HCT116 (cell line): ENCODE data around the gene PROS1. TPM values are rescaled to one million over a fixed set of nuclear protein-coding genes. Genes with fewer than 3 reads are reported as not detected.
"Not testable (repeated sequence)": the region's sequence is repeated elsewhere in the genome, so short reads cannot be mapped to it uniquely, and the experiment has no call there.

ENCODE experiments used
- ATAC-seq: fragments of 200-7000 bp; cut with Tn5 transposase; 2 replicates; pipeline ENCODE4 v1.9.1; 2020; ENCODE audit warnings: mild to moderate bottlenecking, moderate library complexity
- BruUV-seq: library from RNA; stranded (reverse); fragments of 400-500 nt; replicated peaks from 2 replicates; lab custom pipeline; 2021; lab: Mats Ljungman, UMichigan
- CTCF ChIA-PET: fragments of 300-600 bp; sonication (Branson Sonifier 250); formaldehyde crosslinking; loops from one replicate; lab custom pipeline; 2021; ENCODE audit warnings: antibody characterized with exemption; lab: Charles Lee
- POLR2A ChIA-PET: fragments of 300-600, 350-600 bp; sonication (Branson Sonifier 250); formaldehyde crosslinking; loops from one replicate; lab custom pipeline; 2021; ENCODE audit warnings: antibody characterized with exemption; lab: Charles Lee
- RAD21 ChIA-PET, 2 experiments: fragments of 300-600 bp; sonication (Branson Sonifier 250); formaldehyde crosslinking; loops; one replicate each; lab custom pipeline; 2023; ENCODE audit warnings: low total read pairs in 2 of 2; ENCODE audit not compliant: uncharacterized antibody in 2 of 2, unreplicated experiment in 2 of 2, low non-redundant PET in 1 of 2; lab: Charles Lee
- DNase-seq: peaks from one replicate; pipeline ENCODE4 v3.0.0-alpha.2; 2010; ENCODE audit warnings: low read depth, low spot score
- H2AFZ ChIP-seq: fragments of 200-600 bp; shearing (Covaris generic), sonication (generic); 2 replicates; pipeline ENCODE4 v1.6.1; 2017; ENCODE audit warnings: low read depth, mixed run types, mixed read lengths, antibody characterized with exemption, low read length; ENCODE audit not compliant: poor library complexity, severe bottlenecking
- H3K27ac ChIP-seq: 2 replicates; pipeline ENCODE4 v1.5.1; 2012; ENCODE audit warnings: low read depth, low read length
- H3K27me3 ChIP-seq: fragments of 200-600 bp; sonication (generic); 2 replicates; pipeline ENCODE4 v1.6.1; 2016; ENCODE audit warnings: mixed run types, low read length, mixed read lengths; ENCODE audit not compliant: insufficient read depth
- H3K36me3 ChIP-seq, 2 experiments: fragments of 200-500 bp in 1 of 2; fragments of 200-600 bp in 1 of 2; sonication (Bioruptor generic) in 1 of 2; sonication (generic) in 1 of 2; 2 replicates each; pipeline versions ENCODE4 v1.5.1 to v1.6.1; 2014 to 2016; ENCODE audit warnings: low read length in 2 of 2, inconsistent platforms in 1 of 2, mixed read lengths in 1 of 2, mixed run types in 1 of 2; ENCODE audit not compliant: insufficient read depth in 2 of 2, control insufficient read depth in 1 of 2
- H3K4me1 ChIP-seq, 2 experiments: fragments of 200-600 bp in 1 of 2; sonication (generic) in 1 of 2; 2 replicates each; pipeline versions ENCODE4 v1.5.1 to v1.6.1; 2012 to 2017; ENCODE audit warnings: low read length in 2 of 2, inconsistent platforms in 1 of 2, mild to moderate bottlenecking in 1 of 2, mixed read lengths in 1 of 2, mixed run types in 1 of 2, moderate library complexity in 1 of 2; ENCODE audit not compliant: insufficient read depth in 2 of 2, control insufficient read depth in 1 of 2
- H3K4me2 ChIP-seq: fragments of 200-600 bp; sonication (generic); 2 replicates; pipeline ENCODE4 v1.6.1; 2017; ENCODE audit warnings: mixed run types, low read length, mixed read lengths
- H3K4me3 ChIP-seq, 2 experiments: fragments of 200-600 bp in 1 of 2; sonication (generic) in 1 of 2; replicated peaks in 1 of 2; 2 replicates each; pipeline ENCODE4 v1.5.1; 2011 to 2016; ENCODE audit warnings: low read length in 2 of 2, control low read depth in 1 of 2, low read depth in 1 of 2, mild to moderate bottlenecking in 1 of 2, mixed read lengths in 1 of 2, mixed run types in 1 of 2
- H3K79me2 ChIP-seq: fragments of 200-600 bp; sonication (generic); 2 replicates; pipeline ENCODE4 v1.6.1; 2017; ENCODE audit warnings: mild to moderate bottlenecking, mixed run types, low read length, moderate library complexity, mixed read lengths; ENCODE audit not compliant: insufficient read depth
- H3K9ac ChIP-seq: fragments of 200-600 bp; sonication (generic); 2 replicates; pipeline ENCODE4 v1.6.1; 2016; ENCODE audit warnings: low read length, mixed read lengths
- H3K9me2 ChIP-seq: fragments of 200-600 bp; sonication (generic), shearing (Covaris generic); 2 replicates; pipeline ENCODE4 v1.6.1; 2017; ENCODE audit warnings: mixed run types, mild to moderate bottlenecking, moderate library complexity; ENCODE audit not compliant: insufficient read depth
- H3K9me3 ChIP-seq, 2 experiments: fragments of 200-500 bp in 1 of 2; fragments of 200-600 bp in 1 of 2; sonication (Bioruptor generic) in 1 of 2; sonication (generic) in 1 of 2; 2 replicates each; pipeline ENCODE4 v1.6.1; 2014 to 2017; ENCODE audit warnings: low read length in 2 of 2, mixed read lengths in 2 of 2, inconsistent platforms in 1 of 2, low read depth in 1 of 2, mild to moderate bottlenecking in 1 of 2, mixed run types in 1 of 2, moderate library complexity in 1 of 2; ENCODE audit not compliant: control insufficient read depth in 1 of 2, insufficient read depth in 1 of 2
- H4K20me1 ChIP-seq: fragments of 200-600 bp; sonication (generic), shearing (Covaris generic); 2 replicates; pipeline ENCODE4 v1.6.1; 2017; ENCODE audit warnings: mixed run types, mild to moderate bottlenecking, moderate library complexity; ENCODE audit not compliant: insufficient read depth
- CBX3 ChIP-seq: IDR thresholded peaks from 2 replicates; pipeline ENCODE4 v1.6.1; 2012; ENCODE audit warnings: low read depth
- ELF1 ChIP-seq: IDR thresholded peaks from 2 replicates; pipeline ENCODE4 v1.6.1; 2012; ENCODE audit warnings: low read depth, borderline replicate concordance
- EZH2 ChIP-seq: fragments of 200-600 bp; sonication (generic); IDR thresholded peaks from 2 replicates; pipeline ENCODE4 v1.6.1; 2017; ENCODE audit warnings: antibody characterized with exemption, mixed run types
- EZH2phosphoT487 ChIP-seq: fragments of 200-600 bp; IDR thresholded peaks from 2 replicates; pipeline ENCODE4 v1.6.1; 2018; ENCODE audit warnings: antibody characterized with exemption, borderline replicate concordance
- JUND ChIP-seq: IDR thresholded peaks from 2 replicates; pipeline ENCODE4 v1.6.1; 2012
- POLR2AphosphoS5 ChIP-seq: IDR thresholded peaks from 2 replicates; pipeline ENCODE4 v1.6.1; 2011; ENCODE audit warnings: mild to moderate bottlenecking, low read depth, low read length, moderate library complexity
- RAD21 ChIP-seq: IDR thresholded peaks from 2 replicates; pipeline ENCODE4 v1.6.1; 2012; ENCODE audit warnings: low read depth, mild to moderate bottlenecking
- SIN3A ChIP-seq: IDR thresholded peaks from 2 replicates; pipeline ENCODE4 v1.6.1; 2012; ENCODE audit warnings: low read depth
- ZBTB33 ChIP-seq: IDR thresholded peaks from 2 replicates; pipeline ENCODE4 v1.6.1; 2011; ENCODE audit warnings: mild to moderate bottlenecking, low read length, moderate library complexity; ENCODE audit not compliant: insufficient replicate concordance; ENCODE audit errors: extremely low read depth
- ZFX ChIP-seq: fragments of 450-650 bp; IDR thresholded peaks from 2 replicates; pipeline ENCODE4 v1.6.1; 2017
- ZNF274 ChIP-seq: fragments of 200-500 bp; sonication (Bioruptor generic); IDR thresholded peaks from 2 replicates; pipeline ENCODE4 v1.6.1; 2014; ENCODE audit warnings: mild to moderate bottlenecking, low read depth, low read length, inconsistent platforms
- intact Hi-C: fragments of 100-400 bp; cut with micrococcal nuclease; formaldehyde crosslinking; loops from 2 replicates; pipeline ENCODE4 v1.10.0; 2022
- total RNA-seq: library from RNA; stranded (reverse); gene quantifications from one replicate; pipeline ENCODE4 v1.2.1, GENCODE V29; 2021; ENCODE audit not compliant: unreplicated experiment

The PROS1 gene
- total RNA-seq, 1 experiment from 2014 or later, result 9.6 TPM

GRCh38 chr3:93924491-93924890 is 49.2 kb downstream of the PROS1 start:
- Histone ChIP-seq H3K27ac (no peak overlapping the region), H3K9me2 (no peaks in the 10 kb centered on the region), H3K27me3 (no peaks in the 10 kb centered on the region), H3K79me2 (no peaks in the 10 kb centered on the region), H3K9me3 (no peaks in the 10 kb centered on the region), H3K4me2 (no peak overlapping the region), H3K4me1 (no peaks in the 10 kb centered on the region), H2AFZ (no peak overlapping the region), H3K4me3 (no peak overlapping the region), H3K36me3 (no peaks in the 10 kb centered on the region), H3K9ac (no peak overlapping the region), H4K20me1 (no peaks in the 10 kb centered on the region)
- intact Hi-C loops, result no loop called here
- no TSS peak for BruUV-seq
- ChIA-PET RAD21 (no interaction called here), CTCF (no interaction called here), POLR2A (no interaction called here)
- no peak for ATAC-seq
- TF ChIP-seq POLR2AphosphoS5, result no peak
- TF ChIP-seq EZH2phosphoT487, result no peak
- no peak for TF ChIP-seq ZBTB33
- TF ChIP-seq ZNF274, result no peak
- TF ChIP-seq RAD21, result no peak
- TF ChIP-seq JUND, result no peak
- TF ChIP-seq CBX3, result no peak
- no peak for TF ChIP-seq SIN3A
- no peak for TF ChIP-seq EZH2
- no peak for DNase-seq

- ChIA-PET RAD21 (no interaction called here), CTCF (no interaction called here), POLR2A (no interaction called here)
- Histone ChIP-seq H2AFZ (no peak overlapping the region), H4K20me1 (no peaks in the 10 kb centered on the region), H3K9ac (no peak overlapping the region), H3K4me3 (no peak overlapping the region), H3K9me2 (no peaks in the 10 kb centered on the region), H3K27ac (no peak overlapping the region), H3K27me3 (no peaks in the 10 kb centered on the region), H3K79me2 (no peaks in the 10 kb centered on the region), H3K4me1 (no peaks in the 10 kb centered on the region), H3K4me2 (no peak overlapping the region), H3K36me3 (no peaks in the 10 kb centered on the region), H3K9me3 (no peaks in the 10 kb centered on the region)
- intact Hi-C loops, result no loop called here
- DNase-seq, result no peak
- ATAC-seq, result no peak
- TF ChIP-seq ELF1 (no peak), ZFX (no peak)
- no TSS peak for BruUV-seq
Observed at GRCh38 chr3:93923006-93923405, 50.7 kb downstream of the PROS1 start.

GRCh38 chr3:93917546-93918029 is 56.1 kb downstream of the PROS1 start:
- H3K36me3 ChIP-seq, H3K4me1 ChIP-seq, H3K4me2 ChIP-seq, H4K20me1 ChIP-seq, POLR2A ChIA-PET, H2AFZ ChIP-seq, H3K27me3 ChIP-seq, DNase-seq, CTCF ChIA-PET, H3K27ac ChIP-seq, H3K79me2 ChIP-seq, H3K9me2 ChIP-seq, BruUV-seq, RAD21 ChIA-PET, H3K9me3 ChIP-seq, intact Hi-C loops, H3K9ac ChIP-seq, H3K4me3 ChIP-seq, ATAC-seq: not testable (repeated sequence)
